Measurements from ENCODE around the gene VAV3.
A peak's percentile ranks its signal among the peaks of the same experiment; 100 is the strongest.
"Not testable (repeated sequence)": the region's sequence is repeated elsewhere in the genome, so short reads cannot be mapped to it uniquely, and the experiment has no call there.

Gene VAV3, protein sequence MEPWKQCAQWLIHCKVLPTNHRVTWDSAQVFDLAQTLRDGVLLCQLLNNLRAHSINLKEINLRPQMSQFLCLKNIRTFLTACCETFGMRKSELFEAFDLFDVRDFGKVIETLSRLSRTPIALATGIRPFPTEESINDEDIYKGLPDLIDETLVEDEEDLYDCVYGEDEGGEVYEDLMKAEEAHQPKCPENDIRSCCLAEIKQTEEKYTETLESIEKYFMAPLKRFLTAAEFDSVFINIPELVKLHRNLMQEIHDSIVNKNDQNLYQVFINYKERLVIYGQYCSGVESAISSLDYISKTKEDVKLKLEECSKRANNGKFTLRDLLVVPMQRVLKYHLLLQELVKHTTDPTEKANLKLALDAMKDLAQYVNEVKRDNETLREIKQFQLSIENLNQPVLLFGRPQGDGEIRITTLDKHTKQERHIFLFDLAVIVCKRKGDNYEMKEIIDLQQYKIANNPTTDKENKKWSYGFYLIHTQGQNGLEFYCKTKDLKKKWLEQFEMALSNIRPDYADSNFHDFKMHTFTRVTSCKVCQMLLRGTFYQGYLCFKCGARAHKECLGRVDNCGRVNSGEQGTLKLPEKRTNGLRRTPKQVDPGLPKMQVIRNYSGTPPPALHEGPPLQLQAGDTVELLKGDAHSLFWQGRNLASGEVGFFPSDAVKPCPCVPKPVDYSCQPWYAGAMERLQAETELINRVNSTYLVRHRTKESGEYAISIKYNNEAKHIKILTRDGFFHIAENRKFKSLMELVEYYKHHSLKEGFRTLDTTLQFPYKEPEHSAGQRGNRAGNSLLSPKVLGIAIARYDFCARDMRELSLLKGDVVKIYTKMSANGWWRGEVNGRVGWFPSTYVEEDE

GRCh38 chr1:107965110-107965991, at the start of gene VAV3:
Gene VAV3, minus strand, starts transcription at chr1:107965180. Its CDS starts 311 bp downstream, at chr1:107964869.
- peak; percentile 4 for DNase-seq (ENCODE audit: low read depth)

DNA sequence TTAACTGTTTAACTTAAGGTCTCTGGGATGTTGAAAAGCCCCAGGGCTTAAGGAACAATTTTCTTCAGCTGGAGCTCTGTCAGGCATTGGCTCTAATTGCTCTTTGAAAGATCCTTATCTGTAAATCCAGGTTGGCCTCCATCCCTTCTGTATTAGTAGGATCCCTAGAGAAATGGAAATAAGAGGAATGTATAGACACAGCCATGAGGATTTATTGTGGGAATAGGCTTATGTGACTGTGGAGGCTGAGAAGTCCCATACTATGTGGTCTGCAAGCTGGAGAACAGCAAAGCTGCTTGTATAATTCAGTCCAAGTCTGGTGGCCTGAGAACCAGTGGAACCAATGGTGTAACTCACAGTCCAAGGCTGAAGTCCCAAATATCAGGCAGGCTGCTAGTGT, 47.6 kb upstream of the VAV3 start:
- DNase-seq (ENCODE audit: low read depth), result no peak

GRCh38 chr1:108011295-108011694, 46.3 kb upstream of the VAV3 start:
- no peak for DNase-seq (ENCODE audit: low read depth)

GRCh38 chr1:108010581-108010980, 45.6 kb upstream of the VAV3 start:
- no peak for DNase-seq (ENCODE audit: low read depth)

DNA sequence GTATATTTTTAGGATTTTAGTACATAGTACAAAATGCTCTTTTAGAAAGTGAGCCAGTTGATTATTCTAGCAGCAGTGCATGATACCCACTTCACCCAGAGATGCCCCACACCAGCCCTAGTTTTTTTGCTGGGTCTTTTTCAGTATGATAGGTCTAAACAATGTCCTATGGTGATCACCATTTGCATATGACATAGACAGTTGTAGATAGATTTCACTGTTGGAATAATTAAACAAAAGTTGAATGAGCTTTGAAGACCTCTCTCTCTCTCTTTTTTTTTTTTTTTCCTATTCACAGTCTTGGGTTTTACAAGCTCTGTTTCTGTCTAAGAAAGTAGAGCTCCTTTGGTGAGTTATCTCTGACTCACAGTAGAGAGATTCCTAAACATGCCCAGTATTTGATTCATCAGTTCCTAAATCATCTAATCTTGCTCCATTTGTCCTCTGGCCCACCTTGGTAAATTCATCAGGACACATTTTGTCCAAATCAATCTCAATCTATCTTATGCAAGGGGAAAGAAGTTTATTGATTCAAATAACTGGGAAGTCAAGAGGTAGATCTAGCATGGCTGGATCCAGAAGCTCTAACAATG, 44.7 kb upstream of the VAV3 start:
- DNase-seq (ENCODE audit: low read depth), result no peak

DNA sequence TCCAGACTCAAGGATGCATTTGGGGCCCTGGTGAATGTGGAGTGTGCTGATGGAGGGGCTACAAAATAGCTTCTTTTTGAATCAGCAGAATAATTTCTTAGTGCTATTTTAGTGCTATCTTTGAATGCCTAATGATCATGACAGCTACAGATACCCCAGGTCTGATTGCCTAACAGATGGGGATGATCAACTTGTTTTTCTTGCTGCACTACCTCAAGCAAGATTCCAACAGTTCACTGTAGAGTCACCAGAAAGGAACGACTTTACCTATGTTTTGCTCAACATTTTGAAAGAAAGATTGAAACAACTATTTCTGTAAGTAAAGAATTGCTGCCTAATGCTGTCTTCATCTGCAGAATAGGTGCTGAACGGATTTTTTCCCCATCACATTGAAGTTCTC, 42.6 kb upstream of the VAV3 start:
- DNase-seq (ENCODE audit: low read depth), result no peak

- DNase-seq (ENCODE audit: low read depth), result no peak
Measured at GRCh38 chr1:108007070-108007469, 42.1 kb upstream of the VAV3 start.

GRCh38 chr1:108004919-108005318, 39.9 kb upstream of the VAV3 start:
- DNase-seq (ENCODE audit: low read depth), result not testable (repeated sequence)

DNA sequence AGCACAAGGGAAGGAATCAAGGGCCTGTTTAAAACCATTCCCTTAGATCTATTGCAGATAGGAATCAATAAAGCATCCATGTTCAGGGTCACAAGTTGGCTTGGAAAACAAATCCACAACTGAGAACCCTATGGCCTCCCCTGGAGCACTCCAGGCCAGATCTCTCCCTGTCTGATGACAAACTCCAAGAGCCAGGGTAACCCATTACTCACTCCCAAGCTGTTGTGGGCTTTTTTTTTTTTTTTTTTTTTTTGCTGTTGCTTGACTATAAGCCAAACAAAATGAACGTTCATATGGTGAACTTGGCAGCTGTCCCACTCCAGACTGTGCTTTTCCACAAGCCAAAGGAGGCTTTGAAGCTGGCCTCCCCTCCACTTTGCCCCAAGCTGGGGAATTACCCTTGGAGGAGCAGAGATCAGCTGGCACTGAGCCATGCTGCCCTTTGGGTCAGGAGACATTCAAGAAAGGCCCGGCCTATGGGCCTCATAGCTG, 35.7 kb upstream of the VAV3 start:
- DNase-seq (ENCODE audit: low read depth), result no peak

DNA sequence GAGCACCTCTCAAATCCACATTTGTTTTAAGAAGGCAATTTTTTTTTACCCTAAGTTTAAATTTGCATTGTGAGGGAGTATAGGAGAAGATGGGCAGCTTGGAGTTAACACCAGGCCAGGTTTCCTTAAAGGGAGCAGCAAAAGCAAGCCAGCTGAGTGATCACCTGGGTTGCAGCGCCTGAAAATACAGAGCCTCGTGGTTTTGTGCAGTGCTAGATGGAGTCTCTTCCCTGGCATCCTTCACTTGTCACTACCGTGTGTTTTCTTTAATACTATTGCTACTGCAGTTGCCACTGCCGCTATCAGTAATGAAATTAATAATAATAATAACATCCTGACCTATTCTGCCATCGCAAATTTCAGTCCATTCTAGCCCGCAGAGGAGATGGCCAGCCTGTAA, 35.2 kb upstream of the VAV3 start:
- no peak for DNase-seq (ENCODE audit: low read depth)

DNA sequence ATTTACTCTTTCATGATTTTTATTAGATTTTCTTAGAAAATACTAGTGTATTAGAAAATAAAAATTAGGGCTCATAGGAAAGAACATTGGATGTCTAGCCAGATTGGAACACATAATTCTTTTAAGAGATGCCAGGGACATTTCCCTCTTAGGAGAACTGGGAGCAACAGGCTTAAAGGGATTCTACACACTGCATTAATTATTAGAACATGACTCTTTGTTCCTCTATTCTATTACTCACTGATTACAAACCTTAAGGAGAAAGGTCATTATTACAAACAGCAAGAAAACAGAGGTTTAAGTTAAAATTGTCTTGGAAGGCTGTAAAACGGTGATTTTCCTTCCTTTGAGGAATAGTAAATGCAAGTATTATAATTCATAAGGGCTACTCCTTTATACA, 32.9 kb upstream of the VAV3 start:
- DNase-seq (ENCODE audit: low read depth), result no peak

DNA sequence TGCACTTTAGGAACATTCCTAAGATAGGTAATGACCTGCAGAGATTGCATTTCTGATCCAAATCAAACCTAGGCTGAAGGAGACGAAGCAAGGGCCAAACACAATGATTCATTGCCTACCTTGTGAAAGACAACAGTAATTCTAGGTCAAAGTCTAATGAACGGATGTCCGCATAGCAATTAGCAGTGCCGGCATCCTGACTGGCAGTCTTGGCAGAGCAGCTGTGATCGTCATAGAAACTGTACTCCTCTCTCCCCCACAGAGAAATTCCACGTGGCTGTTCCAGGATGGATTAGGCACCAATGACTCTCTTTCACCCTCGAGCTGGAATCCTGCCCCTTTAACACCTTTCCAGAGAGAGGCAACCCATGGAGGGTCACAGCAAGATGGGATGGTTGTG, 28.9 kb upstream of the VAV3 start:
- no peak for DNase-seq (ENCODE audit: low read depth)

DNA sequence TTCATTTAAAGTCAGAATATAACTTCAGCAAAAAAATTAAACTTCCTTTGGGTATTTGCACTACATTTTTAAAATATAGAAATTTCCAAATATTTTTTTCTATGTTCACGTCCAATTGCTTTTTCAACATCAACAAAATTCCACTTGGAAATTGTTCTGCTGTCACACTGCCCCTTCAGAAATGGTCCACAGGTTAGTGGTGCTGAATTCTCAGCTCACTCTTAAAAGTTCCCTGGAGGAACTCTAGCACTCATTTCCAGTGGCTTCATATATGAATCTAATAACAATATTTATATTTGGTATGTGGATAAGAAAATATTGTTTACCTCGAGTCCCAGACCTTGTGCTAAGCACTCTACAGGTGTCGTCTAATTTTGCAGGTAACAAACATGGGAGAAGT, 27.4 kb upstream of the VAV3 start:
- no peak for DNase-seq (ENCODE audit: low read depth)

DNA sequence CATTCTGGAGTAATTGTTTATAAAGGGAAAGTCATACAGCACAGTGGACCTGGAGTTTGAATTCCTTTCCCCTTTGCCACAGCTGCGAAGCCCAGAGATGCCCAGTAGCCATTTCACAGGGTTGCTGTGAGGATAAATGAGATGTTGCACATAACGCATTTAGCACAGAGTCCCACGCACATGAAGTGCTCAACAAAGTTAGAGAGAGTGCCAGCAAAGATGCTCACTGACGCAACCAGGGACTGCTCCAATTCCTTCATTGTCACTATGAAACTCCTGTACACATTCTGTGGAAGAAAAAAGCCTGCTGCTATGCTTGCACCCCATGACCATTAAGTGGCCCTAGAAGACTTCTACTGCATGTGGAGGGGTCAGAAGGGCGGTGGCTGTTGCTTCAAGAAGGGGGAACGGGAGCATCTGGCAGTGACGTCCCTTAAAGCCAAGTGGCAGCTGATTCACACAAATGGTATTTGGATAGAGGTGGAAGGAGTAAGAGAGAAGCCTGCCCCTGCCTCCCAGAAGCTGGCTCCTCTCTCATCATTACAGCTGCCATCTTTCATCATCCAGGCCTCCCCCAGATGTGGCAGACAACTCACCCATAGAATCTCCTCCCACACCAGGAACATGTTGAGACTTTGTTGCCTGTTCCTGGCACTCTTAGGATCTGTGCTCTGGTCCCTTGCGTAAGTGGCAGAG, 26.5 kb upstream of the VAV3 start:
- DNase-seq (ENCODE audit: low read depth), result no peak

DNA sequence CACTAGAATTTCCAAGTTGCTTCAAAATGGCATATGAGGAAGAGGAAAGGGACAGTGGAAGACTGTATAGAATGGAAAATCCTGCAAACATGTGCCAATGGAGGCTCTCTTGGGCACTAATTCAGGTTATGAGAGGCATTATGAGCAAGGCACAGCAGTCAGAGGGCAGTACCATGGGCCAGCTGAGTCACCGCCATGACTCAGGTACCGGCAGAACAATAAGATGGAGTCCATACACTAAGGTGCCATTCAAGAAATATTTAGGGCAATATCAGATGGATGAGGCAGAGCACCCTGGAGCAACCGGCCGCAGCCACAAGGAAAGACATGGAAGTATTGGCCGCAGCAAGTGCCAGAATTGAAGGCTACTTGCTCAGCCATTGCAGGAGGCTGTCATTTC, 25.6 kb upstream of the VAV3 start:
- DNase-seq (ENCODE audit: low read depth), result no peak

DNA sequence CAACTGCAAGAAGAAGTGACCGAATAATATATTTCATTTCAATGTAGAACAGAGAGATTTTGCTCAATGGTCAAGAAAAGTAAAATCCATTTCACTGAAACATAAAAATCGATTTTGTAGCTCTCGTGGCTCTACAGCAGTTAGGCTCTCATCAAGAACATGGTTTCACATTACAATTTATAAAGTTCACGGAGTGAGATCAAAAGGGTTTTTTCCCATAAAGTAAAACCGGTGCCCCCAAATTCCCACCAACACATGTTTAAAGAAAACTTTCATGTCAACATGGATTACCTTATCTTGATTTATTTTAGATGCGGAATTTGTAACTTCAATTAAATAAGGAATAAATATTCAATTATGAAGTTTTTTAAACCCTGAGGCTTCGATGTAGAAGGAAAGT, 16.3 kb upstream of the VAV3 start:
- DNase-seq (ENCODE audit: low read depth), result no peak

GRCh38 chr1:107979926-107980325, 14.9 kb upstream of the VAV3 start:
- no peak for DNase-seq (ENCODE audit: low read depth)

GRCh38 chr1:107979088-107979487, 14.1 kb upstream of the VAV3 start:
- DNase-seq (ENCODE audit: low read depth), result no peak

- no peak for DNase-seq (ENCODE audit: low read depth)
Measured at GRCh38 chr1:107976836-107977235, 11.9 kb upstream of the VAV3 start.

GRCh38 chr1:107976431-107976830, 11.5 kb upstream of the VAV3 start:
- no peak for DNase-seq (ENCODE audit: low read depth)

DNA sequence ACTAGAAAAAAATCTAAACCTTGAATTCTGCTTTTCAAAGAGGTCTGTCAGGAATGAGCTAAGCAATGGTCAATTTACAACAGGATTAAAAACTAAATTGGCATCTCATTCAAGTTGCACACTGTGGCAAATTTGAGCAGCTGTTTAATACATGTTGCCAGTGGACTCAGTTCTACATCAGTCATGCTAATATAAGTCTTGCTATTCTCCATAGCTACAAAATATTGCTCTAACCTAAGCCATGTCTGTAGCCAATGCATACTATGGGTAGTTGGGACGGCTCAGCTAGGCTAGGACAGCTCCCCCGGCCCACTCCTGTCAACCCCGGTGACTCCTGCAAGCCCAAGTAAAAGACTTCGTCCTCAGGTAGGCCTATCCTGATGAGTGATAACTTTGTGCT, 10.9 kb upstream of the VAV3 start:
- no peak for DNase-seq (ENCODE audit: low read depth)
